Karpas-422 (cell line): ENCODE results near the gene IL3. TPM values are rescaled to one million over a fixed set of nuclear protein-coding genes. Genes with fewer than 3 reads are reported as not detected.

Source experiments
- DNase-seq: peaks from one replicate; pipeline ENCODE4 v3.0.0-alpha.2; 2015
- H2AFZ ChIP-seq: fragments of 200-600 bp; sonication (generic); 2 replicates; pipeline ENCODE4 v1.6.1; 2014; ENCODE audit warnings: antibody characterized with exemption, low read length, mixed read lengths
- H3K27ac ChIP-seq: fragments of 200-600 bp; sonication (generic); 2 replicates; pipeline ENCODE4 v1.5.1; 2014; ENCODE audit warnings: mild to moderate bottlenecking, low read length, moderate library complexity
- H3K27me3 ChIP-seq: fragments of 200-600 bp; sonication (generic); 2 replicates; pipeline ENCODE4 v1.6.1; 2014; ENCODE audit warnings: low read length, mixed read lengths
- H3K36me3 ChIP-seq: fragments of 200-600 bp; sonication (generic); 2 replicates; pipeline ENCODE4 v1.6.1; 2014; ENCODE audit warnings: low read length, mixed read lengths; ENCODE audit not compliant: insufficient read depth
- H3K4me1 ChIP-seq: fragments of 200-600 bp; sonication (generic); 2 replicates; pipeline ENCODE4 v1.6.1; 2014; ENCODE audit warnings: mild to moderate bottlenecking, low read length, mixed read lengths
- H3K4me2 ChIP-seq: fragments of 200-600 bp; sonication (generic); 2 replicates; pipeline ENCODE4 v1.6.1; 2014; ENCODE audit warnings: low read length, low read depth, mild to moderate bottlenecking; ENCODE audit not compliant: poor library complexity, severe bottlenecking
- H3K4me3 ChIP-seq: fragments of 200-600 bp; sonication (generic); 2 replicates; pipeline ENCODE4 v1.5.1; 2014; ENCODE audit warnings: mild to moderate bottlenecking, antibody characterized with exemption, low read length, mixed read lengths
- H3K79me2 ChIP-seq: fragments of 200-600 bp; sonication (generic); 2 replicates; pipeline ENCODE4 v1.6.1; 2014; ENCODE audit warnings: mild to moderate bottlenecking, low read length, mixed read lengths
- H3K9ac ChIP-seq: fragments of 200-600 bp; sonication (generic); 2 replicates; pipeline ENCODE4 v1.6.0; 2014; ENCODE audit warnings: low read length
- H3K9me2 ChIP-seq: fragments of 200-600 bp; sonication (generic), shearing (Covaris generic); replicated peaks from 2 replicates; pipeline ENCODE4 v1.6.0; 2014; ENCODE audit warnings: mild to moderate bottlenecking, low read length, moderate library complexity; ENCODE audit not compliant: insufficient read depth
- H3K9me3 ChIP-seq: fragments of 300-700, 200-600 bp; sonication (generic); 2 replicates; pipeline ENCODE4 v1.6.1; 2014; ENCODE audit warnings: low read length, mixed read lengths
- H4K20me1 ChIP-seq: fragments of 200-600 bp; sonication (generic); 2 replicates; pipeline ENCODE4 v1.6.1; 2014; ENCODE audit warnings: mild to moderate bottlenecking, antibody characterized with exemption, low read length, low read depth; ENCODE audit not compliant: insufficient read depth
- total RNA-seq: library from RNA; depleted of rRNA; stranded (reverse); fragments of >200 nt; shearing (Covaris generic); gene quantifications from 2 replicates; pipeline ENCODE4 v1.2.3, GENCODE V29; 2014; ENCODE audit warnings: low replicate concordance

IL3 gene
- total RNA-seq, 1 experiment from 2014 or later = not detected

DNA sequence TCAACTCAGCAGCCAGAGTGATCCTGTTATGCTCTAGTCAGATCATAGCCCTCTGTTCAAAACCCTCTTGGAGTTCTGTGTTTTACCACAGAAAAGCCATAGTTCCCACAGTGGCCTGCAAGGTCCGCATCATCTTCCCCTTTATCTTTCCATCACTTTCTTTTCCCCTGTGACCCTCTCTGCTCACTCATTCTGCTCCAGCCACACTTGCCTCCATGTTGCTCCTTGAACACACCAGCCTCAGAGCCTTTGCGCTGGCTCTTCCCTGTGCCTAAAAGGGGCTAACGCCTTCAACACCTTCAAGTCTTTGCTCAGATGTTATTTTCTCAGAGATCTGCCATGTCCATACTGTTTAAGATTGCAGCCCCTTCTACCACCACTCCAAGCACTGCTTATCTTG lies 39.5 kb downstream of the IL3 start:
- no peaks in the 10 kb centered on the region for H3K9me3 ChIP-seq
- no peaks in the 10 kb centered on the region for H3K27me3 ChIP-seq
- H3K36me3 ChIP-seq = no peaks in the 10 kb centered on the region
- H3K4me1 ChIP-seq = peaks cover 26% of the 10 kb centered on the region
- no peak overlapping the region for H3K9ac ChIP-seq
- DNase-seq = no peak
- H3K4me3 ChIP-seq = no peak overlapping the region
- H2AFZ ChIP-seq = no peak overlapping the region
- H3K79me2 ChIP-seq = no peaks in the 10 kb centered on the region
- no peak overlapping the region for H3K27ac ChIP-seq
- no peaks in the 10 kb centered on the region for H4K20me1 ChIP-seq
- H3K9me2 ChIP-seq = no peaks in the 10 kb centered on the region
- H3K4me2 ChIP-seq = no peak overlapping the region

DNA sequence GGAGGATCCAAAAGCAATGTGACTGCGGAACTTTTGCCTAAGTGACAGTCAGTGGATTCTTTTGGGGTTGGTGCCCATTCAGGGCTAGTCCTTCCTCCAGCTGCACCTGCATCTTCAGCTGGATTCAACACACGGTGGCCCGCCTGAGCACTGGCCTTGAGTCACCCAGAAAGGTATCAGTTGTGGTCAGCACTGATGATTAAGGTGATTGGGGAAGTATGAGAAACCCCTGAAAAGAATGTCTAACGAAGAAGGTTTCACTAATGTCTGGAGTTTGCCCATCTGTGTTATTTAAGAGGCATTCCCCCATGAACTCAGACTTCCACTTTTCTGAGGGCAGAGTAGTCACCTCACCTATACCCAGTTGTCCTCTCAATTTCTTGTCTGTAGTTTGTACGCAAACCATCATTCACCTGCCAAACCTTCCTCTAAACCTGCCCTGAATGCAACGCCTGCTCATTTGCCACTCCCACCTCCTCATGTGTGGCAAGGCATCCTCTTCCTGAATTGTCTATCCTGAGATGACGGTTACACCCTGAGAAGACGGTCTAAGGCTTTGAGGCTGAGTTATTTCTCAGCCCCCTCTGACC lies 40.3 kb downstream of the IL3 start:
- H2AFZ ChIP-seq = no peak overlapping the region
- no peaks in the 10 kb centered on the region for H3K9me3 ChIP-seq
- H4K20me1 ChIP-seq = no peaks in the 10 kb centered on the region
- no peak for DNase-seq
- no peaks in the 10 kb centered on the region for H3K9me2 ChIP-seq
- H3K4me1 ChIP-seq = peaks cover 26% of the 10 kb centered on the region
- H3K4me2 ChIP-seq = no peak overlapping the region
- H3K27me3 ChIP-seq = no peaks in the 10 kb centered on the region
- H3K4me3 ChIP-seq = no peak overlapping the region
- H3K27ac ChIP-seq = no peak overlapping the region
- no peak overlapping the region for H3K9ac ChIP-seq
- no peaks in the 10 kb centered on the region for H3K36me3 ChIP-seq
- no peaks in the 10 kb centered on the region for H3K79me2 ChIP-seq

DNA sequence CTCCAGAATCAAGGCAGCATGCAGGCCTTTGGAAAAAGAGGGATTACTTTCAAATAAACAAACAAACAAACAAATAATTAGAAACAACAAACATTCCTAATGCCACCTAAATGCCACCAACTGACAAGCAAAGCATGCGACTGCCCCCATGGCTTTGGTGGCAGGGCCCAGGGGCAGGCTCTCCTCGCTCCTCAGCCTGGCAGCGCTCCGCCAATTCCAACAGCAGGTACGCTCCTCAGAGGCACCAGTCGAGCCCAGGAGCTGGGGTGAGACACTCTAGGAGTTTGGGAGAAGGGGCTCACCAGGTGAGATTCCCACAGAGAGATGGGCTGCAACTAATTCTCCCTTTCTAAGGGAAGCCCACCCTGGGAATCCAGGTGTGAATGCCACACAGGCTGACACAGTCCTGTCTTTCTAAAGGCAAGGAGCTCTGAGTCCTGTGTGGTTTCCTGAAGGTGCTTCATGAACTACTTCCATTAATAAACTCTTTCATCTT lies 41.0 kb downstream of the IL3 start:
- Histone ChIP-seq H3K36me3 (no peaks in the 10 kb centered on the region), H3K27me3 (no peaks in the 10 kb centered on the region), H3K79me2 (no peaks in the 10 kb centered on the region), H3K4me1 (peaks cover 26% of the 10 kb centered on the region), H3K4me2 (no peak overlapping the region), H3K4me3 (no peak overlapping the region), H3K9ac (no peak overlapping the region), H3K9me2 (no peaks in the 10 kb centered on the region), H2AFZ (no peak overlapping the region), H3K9me3 (no peaks in the 10 kb centered on the region), H4K20me1 (no peaks in the 10 kb centered on the region), H3K27ac (no peak overlapping the region)
- no peak for DNase-seq

DNA sequence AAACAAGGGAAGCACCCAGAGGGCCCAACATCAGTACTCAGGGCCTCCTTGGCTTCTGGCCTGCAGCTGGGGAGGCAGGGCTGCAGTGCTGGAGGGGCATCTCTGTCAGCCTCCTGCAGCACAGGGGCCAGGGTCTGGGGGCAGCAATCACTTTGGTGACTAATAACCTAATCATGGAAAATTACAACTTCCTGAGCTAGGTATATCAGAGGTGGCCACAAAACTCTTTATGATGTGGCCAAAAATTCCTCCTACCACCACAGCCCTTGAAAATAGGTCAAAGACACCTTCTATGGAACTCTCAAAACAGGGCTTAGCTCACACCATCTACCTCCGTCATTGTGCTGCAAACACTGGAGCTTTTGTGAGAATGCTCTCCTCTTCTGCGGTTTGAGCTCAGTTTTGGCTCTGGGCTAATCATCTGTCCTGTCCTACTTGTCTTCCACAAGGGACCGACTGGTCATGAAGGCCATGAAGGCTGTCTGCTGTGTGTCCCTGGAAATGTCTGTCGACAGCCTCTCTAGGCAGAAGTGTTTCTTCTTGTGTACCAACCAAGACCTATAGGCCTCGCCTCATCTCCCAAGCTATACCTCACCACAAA lies 41.7 kb downstream of the IL3 start:
- H3K9ac ChIP-seq = no peak overlapping the region
- no peak overlapping the region for H3K4me2 ChIP-seq
- no peak overlapping the region for H3K4me3 ChIP-seq
- H3K36me3 ChIP-seq = no peaks in the 10 kb centered on the region
- DNase-seq = no peak
- peaks cover 26% of the 10 kb centered on the region for H3K4me1 ChIP-seq
- no peaks in the 10 kb centered on the region for H4K20me1 ChIP-seq
- no peaks in the 10 kb centered on the region for H3K9me2 ChIP-seq
- H3K27ac ChIP-seq = no peak overlapping the region
- no peak overlapping the region for H2AFZ ChIP-seq
- H3K27me3 ChIP-seq = no peaks in the 10 kb centered on the region
- no peaks in the 10 kb centered on the region for H3K9me3 ChIP-seq
- H3K79me2 ChIP-seq = no peaks in the 10 kb centered on the region

DNA sequence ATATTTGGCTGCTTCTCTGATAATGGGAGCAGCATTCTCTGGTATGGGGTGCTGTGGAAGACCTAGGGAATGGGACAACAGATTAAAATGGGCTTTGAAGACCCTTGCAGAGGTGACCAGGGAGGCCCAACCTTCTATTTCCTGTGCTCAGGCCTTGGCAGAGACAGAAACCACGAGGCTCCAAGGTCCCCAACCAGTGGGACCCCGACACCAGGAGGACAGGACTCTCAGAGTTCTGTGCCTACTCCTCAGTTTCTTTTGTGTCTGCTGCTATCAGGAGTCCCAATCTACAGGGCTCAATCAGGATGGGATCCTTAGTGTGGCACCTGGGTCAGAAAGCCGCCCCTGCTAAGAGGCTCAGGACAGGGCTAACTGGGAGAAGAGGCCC lies 42.5 kb downstream of the IL3 start:
- Histone ChIP-seq H3K4me1 (peaks cover 26% of the 10 kb centered on the region), H3K9me2 (no peaks in the 10 kb centered on the region), H3K9ac (0 out of 2 replicates have a peak overlapping the region, but pooled peaks have one; percentile 2), H3K27me3 (no peaks in the 10 kb centered on the region), H4K20me1 (no peaks in the 10 kb centered on the region), H3K4me2 (peak overlapping the region; percentile 22), H3K4me3 (no peak overlapping the region), H3K79me2 (no peaks in the 10 kb centered on the region), H3K9me3 (no peaks in the 10 kb centered on the region), H3K27ac (no peak overlapping the region), H2AFZ (no peak overlapping the region), H3K36me3 (no peaks in the 10 kb centered on the region)
- DNase-seq = no peak

DNA sequence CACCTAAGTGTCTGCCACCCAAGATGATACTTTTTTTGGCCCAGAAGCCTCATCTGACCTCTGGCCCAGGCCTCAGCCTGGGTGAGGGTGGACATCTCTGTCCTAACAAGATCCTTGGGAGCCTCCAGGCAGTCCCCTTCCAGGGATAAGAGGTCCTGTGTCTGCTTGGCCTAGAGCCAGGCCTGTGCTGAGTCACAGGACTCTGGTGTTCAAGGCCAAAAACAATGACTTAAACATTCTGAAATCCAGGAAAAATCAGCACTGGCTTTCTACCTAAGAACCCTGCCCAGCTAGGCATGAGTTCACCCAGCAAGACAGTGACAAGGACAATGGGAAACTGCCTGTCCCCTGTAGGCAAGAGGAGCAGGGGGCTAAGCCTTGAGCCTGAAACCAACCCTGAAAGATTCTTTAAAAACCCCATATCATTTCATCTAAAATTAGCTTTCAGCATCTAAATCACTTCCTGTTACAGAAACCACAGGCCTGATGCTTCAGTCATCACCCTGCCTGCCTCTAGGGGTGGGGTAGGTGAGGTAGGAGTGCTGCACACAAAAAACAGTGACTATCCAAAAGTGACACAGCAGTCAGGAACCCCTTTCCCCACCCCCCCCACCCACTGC lies 43.0 kb downstream of the IL3 start:
- Histone ChIP-seq H3K4me1 (peaks cover 26% of the 10 kb centered on the region), H2AFZ (no peak overlapping the region), H3K27me3 (no peaks in the 10 kb centered on the region), H3K9me2 (no peaks in the 10 kb centered on the region), H3K4me2 (peak overlapping the region; percentile 22), H3K79me2 (no peaks in the 10 kb centered on the region), H3K9me3 (no peaks in the 10 kb centered on the region), H4K20me1 (no peaks in the 10 kb centered on the region), H3K36me3 (no peaks in the 10 kb centered on the region), H3K27ac (no peak overlapping the region), H3K4me3 (no peak overlapping the region), H3K9ac (0 out of 2 replicates have a peak overlapping the region, but pooled peaks have one; percentile 2)
- DNase-seq = peak; percentile 78

DNA sequence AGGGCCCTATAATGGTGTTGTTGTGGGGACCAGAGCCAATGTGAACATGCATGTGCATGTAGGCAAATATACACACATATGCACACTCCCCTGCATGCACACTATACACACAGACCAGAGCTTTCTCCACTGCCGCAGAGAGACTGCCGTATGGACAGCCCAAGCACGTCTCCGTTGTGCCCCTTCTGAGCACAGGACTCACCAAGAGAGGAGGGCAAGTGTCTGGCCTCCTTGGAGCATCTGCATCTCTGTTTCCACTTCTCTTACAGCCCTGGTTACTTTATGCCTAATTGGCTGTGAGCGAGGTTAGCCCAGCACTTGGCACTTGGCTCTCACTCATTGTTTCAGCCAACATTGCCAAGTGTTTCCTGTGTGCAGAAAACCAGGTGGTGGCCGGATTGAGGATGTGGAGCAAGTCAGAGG lies 43.5 kb downstream of the IL3 start:
- peaks cover 23% of the 10 kb centered on the region for H3K4me1 ChIP-seq
- H3K4me2 ChIP-seq = no peak overlapping the region
- no peaks in the 10 kb centered on the region for H4K20me1 ChIP-seq
- H3K9me3 ChIP-seq = no peaks in the 10 kb centered on the region
- no peaks in the 10 kb centered on the region for H3K79me2 ChIP-seq
- H3K9me2 ChIP-seq = no peaks in the 10 kb centered on the region
- H2AFZ ChIP-seq = no peak overlapping the region
- DNase-seq = peak; percentile 23
- no peaks in the 10 kb centered on the region for H3K27me3 ChIP-seq
- no peak overlapping the region for H3K9ac ChIP-seq
- H3K4me3 ChIP-seq = no peak overlapping the region
- no peak overlapping the region for H3K27ac ChIP-seq
- no peaks in the 10 kb centered on the region for H3K36me3 ChIP-seq

DNA sequence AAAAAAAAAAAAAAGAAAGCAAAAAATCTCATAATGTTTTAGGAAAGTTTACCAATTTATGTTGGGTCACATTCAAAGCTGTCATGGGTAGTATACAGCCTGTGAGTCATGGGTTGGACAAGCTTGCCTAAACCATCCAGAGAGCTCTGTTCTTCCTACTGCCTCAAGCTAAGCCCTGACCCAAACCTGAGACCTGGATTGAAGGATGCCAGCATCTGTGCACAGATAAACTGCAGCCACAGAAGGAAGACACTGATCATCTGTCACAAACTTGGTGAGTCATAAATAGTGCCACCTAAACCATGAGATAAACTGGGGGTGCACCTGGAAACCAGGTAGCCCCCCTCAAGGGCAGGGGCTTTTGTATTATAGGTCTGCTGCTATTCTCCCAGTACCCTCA lies 44.1 kb downstream of the IL3 start:
- no peak overlapping the region for H3K9ac ChIP-seq
- H3K4me2 ChIP-seq = no peak overlapping the region
- H2AFZ ChIP-seq = no peak overlapping the region
- H3K79me2 ChIP-seq = no peaks in the 10 kb centered on the region
- H3K27me3 ChIP-seq = no peaks in the 10 kb centered on the region
- no peaks in the 10 kb centered on the region for H3K36me3 ChIP-seq
- H3K9me3 ChIP-seq = no peaks in the 10 kb centered on the region
- no peak for DNase-seq
- H3K27ac ChIP-seq = no peak overlapping the region
- peaks cover 18% of the 10 kb centered on the region for H3K4me1 ChIP-seq
- no peaks in the 10 kb centered on the region for H3K9me2 ChIP-seq
- no peaks in the 10 kb centered on the region for H4K20me1 ChIP-seq
- no peak overlapping the region for H3K4me3 ChIP-seq
